Vagina (tissue), 2 donors: ENCODE data around the gene ELAVL4.

Experiments used
- POLR2A ChIP-seq, 2 donors: fragments of 450-650 bp; IDR thresholded peaks; one replicate each; pipeline ENCODE4 v1.6.1; 2017; ENCODE audit warnings: antibody characterized with exemption in 2 of 2, mild to moderate bottlenecking in 2 of 2, moderate library complexity in 2 of 2
- POLR2AphosphoS5 ChIP-seq, 2 donors: sonication (generic); formaldehyde crosslinking; IDR thresholded peaks; one replicate each; pipeline ENCODE4 v1.9.0; 2017; ENCODE audit warnings: antibody characterized with exemption in 2 of 2, mild to moderate bottlenecking in 2 of 2, low read depth in 1 of 2; ENCODE audit not compliant: insufficient read depth in 1 of 2
- TF ChIP-seq, protein P1 (sequence below), 3 experiments: fragments of 450-650 bp in 2 of 3; fragments of 200-600 bp in 1 of 3; sonication (generic) in 1 of 3; IDR thresholded peaks; one replicate each; pipeline ENCODE4 v1.5.1; 2017 to 2019; ENCODE audit warnings: antibody characterized with exemption in 3 of 3, mild to moderate bottlenecking in 2 of 3, moderate library complexity in 2 of 3

DNA sequence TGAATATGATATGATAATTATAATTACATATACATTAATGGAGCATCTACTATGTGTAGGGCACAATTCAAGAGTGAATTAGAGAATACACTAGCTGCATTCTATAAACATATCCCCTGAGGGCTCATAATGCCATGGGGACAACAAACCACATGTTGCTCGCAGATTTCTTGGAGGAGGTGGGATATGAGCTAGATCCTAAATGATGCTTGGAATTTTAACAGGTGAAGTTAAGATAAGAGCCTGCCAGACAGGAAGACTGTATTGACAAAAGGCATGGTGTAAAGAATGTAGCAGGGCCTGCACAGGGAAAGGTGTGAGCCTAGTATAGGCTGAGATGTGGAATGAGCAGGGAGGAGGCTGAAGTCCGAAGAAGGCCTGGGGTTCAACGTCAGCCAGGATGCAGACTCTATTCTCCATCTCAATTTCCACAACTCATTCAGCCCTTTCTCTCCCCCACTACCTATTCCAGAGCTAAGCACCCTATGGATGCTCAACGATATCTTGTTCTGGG lies 120.2 kb downstream of the ELAVL4 start:
- TF ChIP-seq, protein P1, sequence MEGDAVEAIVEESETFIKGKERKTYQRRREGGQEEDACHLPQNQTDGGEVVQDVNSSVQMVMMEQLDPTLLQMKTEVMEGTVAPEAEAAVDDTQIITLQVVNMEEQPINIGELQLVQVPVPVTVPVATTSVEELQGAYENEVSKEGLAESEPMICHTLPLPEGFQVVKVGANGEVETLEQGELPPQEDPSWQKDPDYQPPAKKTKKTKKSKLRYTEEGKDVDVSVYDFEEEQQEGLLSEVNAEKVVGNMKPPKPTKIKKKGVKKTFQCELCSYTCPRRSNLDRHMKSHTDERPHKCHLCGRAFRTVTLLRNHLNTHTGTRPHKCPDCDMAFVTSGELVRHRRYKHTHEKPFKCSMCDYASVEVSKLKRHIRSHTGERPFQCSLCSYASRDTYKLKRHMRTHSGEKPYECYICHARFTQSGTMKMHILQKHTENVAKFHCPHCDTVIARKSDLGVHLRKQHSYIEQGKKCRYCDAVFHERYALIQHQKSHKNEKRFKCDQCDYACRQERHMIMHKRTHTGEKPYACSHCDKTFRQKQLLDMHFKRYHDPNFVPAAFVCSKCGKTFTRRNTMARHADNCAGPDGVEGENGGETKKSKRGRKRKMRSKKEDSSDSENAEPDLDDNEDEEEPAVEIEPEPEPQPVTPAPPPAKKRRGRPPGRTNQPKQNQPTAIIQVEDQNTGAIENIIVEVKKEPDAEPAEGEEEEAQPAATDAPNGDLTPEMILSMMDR (IDR thresholded peaks at IDR 0.05), result no peak
- no peak for TF ChIP-seq POLR2A (IDR thresholded peaks at IDR 0.05)
- no peak for TF ChIP-seq POLR2AphosphoS5 (IDR thresholded peaks at IDR 0.05; ENCODE audit: insufficient read depth in 1 of 2, low read depth in 1 of 2)
